HEK293 (cell line): ENCODE data around the gene PRRT1.

ENCODE experiments used
- BCL11A ChIP-seq: fragments of 450-650 bp; formaldehyde crosslinking; IDR thresholded peaks from 2 replicates; pipeline ENCODE4 v1.5.1; 2016; ENCODE audit warnings: low read depth, missing biosample characterization, missing genetic modification characterization
- ELK4 ChIP-seq: IDR thresholded peaks from 2 replicates; pipeline ENCODE4 v1.6.1; 2011; ENCODE audit warnings: mild to moderate bottlenecking, low read depth, low read length, borderline replicate concordance
- SP2 ChIP-seq: fragments of 450-650 bp; formaldehyde crosslinking; IDR thresholded peaks from 2 replicates; pipeline ENCODE4 v1.5.1; 2016; ENCODE audit warnings: missing biosample characterization, missing genetic modification characterization
- SP3 ChIP-seq: fragments of 450-650 bp; formaldehyde crosslinking; IDR thresholded peaks from 2 replicates; pipeline ENCODE4 v1.5.1; 2016; ENCODE audit warnings: missing biosample characterization, missing genetic modification characterization
- ZBTB49 ChIP-seq: fragments of 450-650 bp; formaldehyde crosslinking; IDR thresholded peaks from 2 replicates; pipeline ENCODE4 v1.5.1; 2016; ENCODE audit warnings: missing biosample characterization, missing genetic modification characterization, low read depth
- ZFHX2 ChIP-seq: fragments of 450-650 bp; formaldehyde crosslinking; conservative IDR thresholded peaks from 2 replicates; pipeline ENCODE4 v1.5.1; 2016; ENCODE audit warnings: missing biosample characterization, missing genetic modification characterization
- ZNF121 ChIP-seq: fragments of 450-650 bp; formaldehyde crosslinking; IDR thresholded peaks from 2 replicates; pipeline ENCODE4 v1.5.1; 2016; ENCODE audit warnings: missing biosample characterization, missing genetic modification characterization
- ZNF157 ChIP-seq: fragments of 450-650 bp; formaldehyde crosslinking; IDR thresholded peaks from 2 replicates; pipeline ENCODE4 v1.5.1; 2016; ENCODE audit warnings: missing biosample characterization, missing genetic modification characterization
- ZNF169 ChIP-seq: fragments of 450-650 bp; formaldehyde crosslinking; IDR thresholded peaks from 2 replicates; pipeline ENCODE4 v1.5.1; 2016; ENCODE audit warnings: missing biosample characterization, missing genetic modification characterization
- ZNF202 ChIP-seq: fragments of 450-650 bp; formaldehyde crosslinking; IDR thresholded peaks from 2 replicates; pipeline ENCODE4 v1.5.1; 2016; ENCODE audit warnings: missing biosample characterization, missing genetic modification characterization, borderline replicate concordance
- ZNF266 ChIP-seq: fragments of 450-650 bp; formaldehyde crosslinking; IDR thresholded peaks from 2 replicates; pipeline ENCODE4 v1.5.1; 2016; ENCODE audit warnings: missing biosample characterization, missing genetic modification characterization, low read depth
- ZNF292 ChIP-seq: fragments of 450-650 bp; formaldehyde crosslinking; IDR thresholded peaks from 2 replicates; pipeline ENCODE4 v1.5.1; 2016; ENCODE audit warnings: low read depth, missing biosample characterization, missing genetic modification characterization, borderline replicate concordance
- ZNF302 ChIP-seq: fragments of 450-650 bp; formaldehyde crosslinking; IDR thresholded peaks from 2 replicates; pipeline ENCODE4 v1.5.1; 2016; ENCODE audit warnings: missing biosample characterization, missing genetic modification characterization, low read depth
- ZNF311 ChIP-seq: fragments of 450-650 bp; formaldehyde crosslinking; IDR thresholded peaks from 2 replicates; pipeline ENCODE4 v1.5.1; 2017; ENCODE audit warnings: missing biosample characterization, missing genetic modification characterization, borderline replicate concordance
- ZNF335 ChIP-seq: fragments of 450-650 bp; formaldehyde crosslinking; conservative IDR thresholded peaks from 2 replicates; pipeline ENCODE4 v1.5.1; 2016; ENCODE audit warnings: missing biosample characterization, missing genetic modification characterization
- ZNF416 ChIP-seq: fragments of 450-650 bp; formaldehyde crosslinking; IDR thresholded peaks from 2 replicates; pipeline ENCODE4 v1.5.1; 2016; ENCODE audit warnings: missing biosample characterization, missing genetic modification characterization
- ZNF449 ChIP-seq: fragments of 450-650 bp; formaldehyde crosslinking; IDR thresholded peaks from 2 replicates; pipeline ENCODE4 v1.5.1; 2017; ENCODE audit warnings: missing biosample characterization, mild to moderate bottlenecking, missing genetic modification characterization, moderate library complexity
- ZNF510 ChIP-seq: fragments of 450-650 bp; formaldehyde crosslinking; IDR thresholded peaks from 2 replicates; pipeline ENCODE4 v1.5.1; 2018; ENCODE audit warnings: mild to moderate bottlenecking, missing genetic modification characterization, missing biosample characterization; ENCODE audit not compliant: insufficient replicate concordance
- ZNF571 ChIP-seq: fragments of 450-650 bp; formaldehyde crosslinking; IDR thresholded peaks from 2 replicates; pipeline ENCODE4 v1.5.0; 2017; ENCODE audit warnings: missing biosample characterization, missing genetic modification characterization
- ZNF658 ChIP-seq: fragments of 450-650 bp; formaldehyde crosslinking; IDR thresholded peaks from 2 replicates; pipeline ENCODE4; 2016; ENCODE audit warnings: missing biosample characterization, missing genetic modification characterization
- ZNF701 ChIP-seq: fragments of 450-650 bp; formaldehyde crosslinking; IDR thresholded peaks from 2 replicates; pipeline ENCODE4 v1.5.1; 2016; ENCODE audit warnings: missing biosample characterization, missing genetic modification characterization
- ZNF76 ChIP-seq: fragments of 450-650 bp; formaldehyde crosslinking; IDR thresholded peaks from 2 replicates; pipeline ENCODE4; 2016; ENCODE audit warnings: low read depth, missing biosample characterization, missing genetic modification characterization, borderline replicate concordance
- ZNF785 ChIP-seq: fragments of 450-650 bp; formaldehyde crosslinking; IDR thresholded peaks from 2 replicates; pipeline ENCODE4 v1.5.1; 2016; ENCODE audit warnings: missing biosample characterization, missing genetic modification characterization
- TF ChIP-seq, protein P1 (sequence below): fragments of 450-650 bp; formaldehyde crosslinking; IDR thresholded peaks from 2 replicates; pipeline ENCODE4 v1.5.1; 2016; ENCODE audit warnings: missing biosample characterization, missing genetic modification characterization
- TF ChIP-seq, protein P2 (sequence below): fragments of 450-650 bp; formaldehyde crosslinking; IDR thresholded peaks from 2 replicates; pipeline ENCODE4 v1.5.1; 2017; ENCODE audit warnings: missing biosample characterization, missing genetic modification characterization
- TF ChIP-seq, protein P3 (sequence below): fragments of 450-650 bp; formaldehyde crosslinking; IDR thresholded peaks from 2 replicates; pipeline ENCODE4 v1.5.1; 2016; ENCODE audit warnings: missing biosample characterization, missing genetic modification characterization
- TF ChIP-seq, protein P4 (sequence below): fragments of 450-650 bp; formaldehyde crosslinking; IDR thresholded peaks from 2 replicates; pipeline ENCODE4 v1.5.1; 2016; ENCODE audit warnings: missing biosample characterization, missing genetic modification characterization
- TF ChIP-seq, protein P5 (sequence below): fragments of 450-650 bp; formaldehyde crosslinking; IDR thresholded peaks from 2 replicates; pipeline ENCODE4 v1.5.1; 2016; ENCODE audit warnings: missing biosample characterization, missing genetic modification characterization

Gene PRRT1

GRCh38 chr6:32177183-32177787 lies 25.5 kb upstream of the PRRT1 start (continued):
- TF ChIP-seq ZNF121 (tag by site-specific recombination) (no peak), ZNF292 (no peak), ZNF571 (tag by site-specific recombination) (no peak), ELK4 (no peak), ZNF311 (tag by site-specific recombination) (no peak), ZBTB49 (tag by site-specific recombination) (no peak), ZNF701 (tag by site-specific recombination) (no peak), ZNF510 (tag by site-specific recombination) (no peak), ZNF785 (no peak), ZNF266 (tag by site-specific recombination) (no peak), ZNF302 (tag by site-specific recombination) (no peak), ZNF202 (tag by site-specific recombination) (no peak), ZNF335 (tag by site-specific recombination) (peak; percentile 93), ZFHX2 (no peak), BCL11A (tag by site-specific recombination) (no peak), ZNF416 (tag by site-specific recombination) (no peak), ZNF658 (tag by site-specific recombination) (no peak), ZNF157 (no peak), ZNF76 (tag by site-specific recombination) (peak; percentile 39; the same call in 1 of the 2 replicates), SP3 (peak; percentile 51; the same call in 1 of the 2 replicates), ZNF449 (0 out of 2 replicates have a peak, but pooled peaks have one; percentile 25), SP2 (tag by site-specific recombination) (peak; percentile 3), ZNF169 (tag by site-specific recombination) (no peak)
- TF ChIP-seq, protein P1, sequence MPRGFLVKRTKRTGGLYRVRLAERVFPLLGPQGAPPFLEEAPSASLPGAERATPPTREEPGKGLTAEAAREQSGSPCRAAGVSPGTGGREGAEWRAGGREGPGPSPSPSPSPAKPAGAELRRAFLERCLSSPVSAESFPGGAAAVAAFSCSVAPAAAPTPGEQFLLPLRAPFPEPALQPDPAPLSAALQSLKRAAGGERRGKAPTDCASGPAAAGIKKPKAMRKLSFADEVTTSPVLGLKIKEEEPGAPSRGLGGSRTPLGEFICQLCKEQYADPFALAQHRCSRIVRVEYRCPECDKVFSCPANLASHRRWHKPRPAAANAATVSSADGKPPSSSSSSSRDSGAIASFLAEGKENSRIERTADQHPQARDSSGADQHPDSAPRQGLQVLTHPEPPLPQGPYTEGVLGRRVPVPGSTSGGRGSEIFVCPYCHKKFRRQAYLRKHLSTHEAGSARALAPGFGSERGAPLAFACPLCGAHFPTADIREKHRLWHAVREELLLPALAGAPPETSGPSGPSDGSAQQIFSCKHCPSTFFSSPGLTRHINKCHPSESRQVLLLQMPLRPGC (tag by site-specific recombination), result peak; percentile 1; the same call in 1 of the 2 replicates
- TF ChIP-seq, protein P2, sequence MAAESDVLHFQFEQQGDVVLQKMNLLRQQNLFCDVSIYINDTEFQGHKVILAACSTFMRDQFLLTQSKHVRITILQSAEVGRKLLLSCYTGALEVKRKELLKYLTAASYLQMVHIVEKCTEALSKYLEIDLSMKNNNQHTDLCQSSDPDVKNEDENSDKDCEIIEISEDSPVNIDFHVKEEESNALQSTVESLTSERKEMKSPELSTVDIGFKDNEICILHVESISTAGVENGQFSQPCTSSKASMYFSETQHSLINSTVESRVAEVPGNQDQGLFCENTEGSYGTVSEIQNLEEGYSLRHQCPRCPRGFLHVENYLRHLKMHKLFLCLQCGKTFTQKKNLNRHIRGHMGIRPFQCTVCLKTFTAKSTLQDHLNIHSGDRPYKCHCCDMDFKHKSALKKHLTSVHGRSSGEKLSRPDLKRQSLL (tag by site-specific recombination), result no peak
- TF ChIP-seq, protein P3, sequence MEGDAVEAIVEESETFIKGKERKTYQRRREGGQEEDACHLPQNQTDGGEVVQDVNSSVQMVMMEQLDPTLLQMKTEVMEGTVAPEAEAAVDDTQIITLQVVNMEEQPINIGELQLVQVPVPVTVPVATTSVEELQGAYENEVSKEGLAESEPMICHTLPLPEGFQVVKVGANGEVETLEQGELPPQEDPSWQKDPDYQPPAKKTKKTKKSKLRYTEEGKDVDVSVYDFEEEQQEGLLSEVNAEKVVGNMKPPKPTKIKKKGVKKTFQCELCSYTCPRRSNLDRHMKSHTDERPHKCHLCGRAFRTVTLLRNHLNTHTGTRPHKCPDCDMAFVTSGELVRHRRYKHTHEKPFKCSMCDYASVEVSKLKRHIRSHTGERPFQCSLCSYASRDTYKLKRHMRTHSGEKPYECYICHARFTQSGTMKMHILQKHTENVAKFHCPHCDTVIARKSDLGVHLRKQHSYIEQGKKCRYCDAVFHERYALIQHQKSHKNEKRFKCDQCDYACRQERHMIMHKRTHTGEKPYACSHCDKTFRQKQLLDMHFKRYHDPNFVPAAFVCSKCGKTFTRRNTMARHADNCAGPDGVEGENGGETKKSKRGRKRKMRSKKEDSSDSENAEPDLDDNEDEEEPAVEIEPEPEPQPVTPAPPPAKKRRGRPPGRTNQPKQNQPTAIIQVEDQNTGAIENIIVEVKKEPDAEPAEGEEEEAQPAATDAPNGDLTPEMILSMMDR (tag by site-specific recombination), result no peak
- TF ChIP-seq, protein P4, sequence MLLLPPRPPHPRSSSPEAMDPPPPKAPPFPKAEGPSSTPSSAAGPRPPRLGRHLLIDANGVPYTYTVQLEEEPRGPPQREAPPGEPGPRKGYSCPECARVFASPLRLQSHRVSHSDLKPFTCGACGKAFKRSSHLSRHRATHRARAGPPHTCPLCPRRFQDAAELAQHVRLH (tag by site-specific recombination), result no peak
- TF ChIP-seq, protein P5, sequence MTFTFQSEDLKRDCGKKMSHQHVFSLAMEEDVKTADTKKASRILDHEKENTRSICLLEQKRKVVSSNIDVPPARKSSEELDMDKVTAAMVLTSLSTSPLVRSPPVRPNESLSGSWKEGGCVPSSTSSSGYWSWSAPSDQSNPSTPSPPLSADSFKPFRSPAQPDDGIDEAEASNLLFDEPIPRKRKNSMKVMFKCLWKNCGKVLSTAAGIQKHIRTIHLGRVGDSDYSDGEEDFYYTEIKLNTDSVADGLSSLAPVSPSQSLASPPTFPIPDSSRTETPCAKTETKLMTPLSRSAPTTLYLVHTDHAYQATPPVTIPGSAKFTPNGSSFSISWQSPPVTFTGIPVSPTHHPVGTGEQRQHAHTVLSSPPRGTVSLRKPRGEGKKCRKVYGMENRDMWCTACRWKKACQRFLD (tag by site-specific recombination), result no peak
